HCT116 (cell line): ENCODE data around the gene QPCT. TPM values are rescaled to one million over a fixed set of nuclear protein-coding genes. Genes with fewer than 3 reads are reported as not detected.

Source experiments
- ATAC-seq: fragments of 200-7000 bp; cut with Tn5 transposase; 2 replicates; pipeline ENCODE4 v1.9.1; 2020; ENCODE audit warnings: mild to moderate bottlenecking, moderate library complexity
- BruUV-seq: library from RNA; stranded (reverse); fragments of 400-500 nt; replicated peaks from 2 replicates; lab custom pipeline; 2021; lab: Mats Ljungman, UMichigan
- CTCF ChIA-PET: fragments of 300-600 bp; sonication (Branson Sonifier 250); formaldehyde crosslinking; loops from one replicate; lab custom pipeline; 2021; ENCODE audit warnings: antibody characterized with exemption; lab: Charles Lee
- POLR2A ChIA-PET: fragments of 300-600, 350-600 bp; sonication (Branson Sonifier 250); formaldehyde crosslinking; loops from one replicate; lab custom pipeline; 2021; ENCODE audit warnings: antibody characterized with exemption; lab: Charles Lee
- RAD21 ChIA-PET, 2 experiments: fragments of 300-600 bp; sonication (Branson Sonifier 250); formaldehyde crosslinking; loops; one replicate each; lab custom pipeline; 2023; ENCODE audit warnings: low total read pairs in 2 of 2; ENCODE audit not compliant: uncharacterized antibody in 2 of 2, unreplicated experiment in 2 of 2, low non-redundant PET in 1 of 2; lab: Charles Lee
- DNase-seq: peaks from one replicate; pipeline ENCODE4 v3.0.0-alpha.2; 2010; ENCODE audit warnings: low read depth, low spot score
- H2AFZ ChIP-seq: fragments of 200-600 bp; shearing (Covaris generic), sonication (generic); 2 replicates; pipeline ENCODE4 v1.6.1; 2017; ENCODE audit warnings: low read depth, mixed run types, mixed read lengths, antibody characterized with exemption, low read length; ENCODE audit not compliant: poor library complexity, severe bottlenecking
- H3K27ac ChIP-seq: 2 replicates; pipeline ENCODE4 v1.5.1; 2012; ENCODE audit warnings: low read depth, low read length
- H3K27me3 ChIP-seq: fragments of 200-600 bp; sonication (generic); 2 replicates; pipeline ENCODE4 v1.6.1; 2016; ENCODE audit warnings: mixed run types, low read length, mixed read lengths; ENCODE audit not compliant: insufficient read depth
- H3K36me3 ChIP-seq, 2 experiments: fragments of 200-500 bp in 1 of 2; fragments of 200-600 bp in 1 of 2; sonication (Bioruptor generic) in 1 of 2; sonication (generic) in 1 of 2; 2 replicates each; pipeline versions ENCODE4 v1.5.1 to v1.6.1; 2014 to 2016; ENCODE audit warnings: low read length in 2 of 2, inconsistent platforms in 1 of 2, mixed read lengths in 1 of 2, mixed run types in 1 of 2; ENCODE audit not compliant: insufficient read depth in 2 of 2, control insufficient read depth in 1 of 2
- H3K4me1 ChIP-seq, 2 experiments: fragments of 200-600 bp in 1 of 2; sonication (generic) in 1 of 2; 2 replicates each; pipeline versions ENCODE4 v1.5.1 to v1.6.1; 2012 to 2017; ENCODE audit warnings: low read length in 2 of 2, inconsistent platforms in 1 of 2, mild to moderate bottlenecking in 1 of 2, mixed read lengths in 1 of 2, mixed run types in 1 of 2, moderate library complexity in 1 of 2; ENCODE audit not compliant: insufficient read depth in 2 of 2, control insufficient read depth in 1 of 2
- H3K4me2 ChIP-seq: fragments of 200-600 bp; sonication (generic); 2 replicates; pipeline ENCODE4 v1.6.1; 2017; ENCODE audit warnings: mixed run types, low read length, mixed read lengths
- H3K4me3 ChIP-seq, 2 experiments: fragments of 200-600 bp in 1 of 2; sonication (generic) in 1 of 2; replicated peaks in 1 of 2; 2 replicates each; pipeline ENCODE4 v1.5.1; 2011 to 2016; ENCODE audit warnings: low read length in 2 of 2, control low read depth in 1 of 2, low read depth in 1 of 2, mild to moderate bottlenecking in 1 of 2, mixed read lengths in 1 of 2, mixed run types in 1 of 2
- H3K79me2 ChIP-seq: fragments of 200-600 bp; sonication (generic); 2 replicates; pipeline ENCODE4 v1.6.1; 2017; ENCODE audit warnings: mild to moderate bottlenecking, mixed run types, low read length, moderate library complexity, mixed read lengths; ENCODE audit not compliant: insufficient read depth
- H3K9ac ChIP-seq: fragments of 200-600 bp; sonication (generic); 2 replicates; pipeline ENCODE4 v1.6.1; 2016; ENCODE audit warnings: low read length, mixed read lengths
- H3K9me2 ChIP-seq: fragments of 200-600 bp; sonication (generic), shearing (Covaris generic); 2 replicates; pipeline ENCODE4 v1.6.1; 2017; ENCODE audit warnings: mixed run types, mild to moderate bottlenecking, moderate library complexity; ENCODE audit not compliant: insufficient read depth
- H3K9me3 ChIP-seq, 2 experiments: fragments of 200-500 bp in 1 of 2; fragments of 200-600 bp in 1 of 2; sonication (Bioruptor generic) in 1 of 2; sonication (generic) in 1 of 2; 2 replicates each; pipeline ENCODE4 v1.6.1; 2014 to 2017; ENCODE audit warnings: low read length in 2 of 2, mixed read lengths in 2 of 2, inconsistent platforms in 1 of 2, low read depth in 1 of 2, mild to moderate bottlenecking in 1 of 2, mixed run types in 1 of 2, moderate library complexity in 1 of 2; ENCODE audit not compliant: control insufficient read depth in 1 of 2, insufficient read depth in 1 of 2
- H4K20me1 ChIP-seq: fragments of 200-600 bp; sonication (generic), shearing (Covaris generic); 2 replicates; pipeline ENCODE4 v1.6.1; 2017; ENCODE audit warnings: mixed run types, mild to moderate bottlenecking, moderate library complexity; ENCODE audit not compliant: insufficient read depth
- CBX3 ChIP-seq: IDR thresholded peaks from 2 replicates; pipeline ENCODE4 v1.6.1; 2012; ENCODE audit warnings: low read depth
- CEBPB ChIP-seq: IDR thresholded peaks from 2 replicates; pipeline ENCODE4 v1.6.1; 2012; ENCODE audit warnings: low read depth
- CTCF ChIP-seq, 3 experiments: fragments of 200-600 bp in 1 of 3; sonication (generic) in 1 of 3; IDR thresholded peaks in 2 of 3; conservative IDR thresholded peaks in 1 of 3; 2 replicates each; pipeline ENCODE4 v1.5.1; 2012 to 2017; ENCODE audit warnings: low read depth in 2 of 3, low read length in 2 of 3, antibody characterized with exemption in 1 of 3, borderline replicate concordance in 1 of 3, control low read depth in 1 of 3, mild to moderate bottlenecking in 1 of 3, mixed read lengths in 1 of 3, mixed run types in 1 of 3, moderate library complexity in 1 of 3; ENCODE audit not compliant: insufficient read depth in 1 of 3
- EGR1 ChIP-seq: IDR thresholded peaks from 2 replicates; pipeline ENCODE4 v1.6.1; 2012; ENCODE audit warnings: low read depth
- EZH2 ChIP-seq: fragments of 200-600 bp; sonication (generic); IDR thresholded peaks from 2 replicates; pipeline ENCODE4 v1.6.1; 2017; ENCODE audit warnings: antibody characterized with exemption, mixed run types
- EZH2phosphoT487 ChIP-seq: fragments of 200-600 bp; IDR thresholded peaks from 2 replicates; pipeline ENCODE4 v1.6.1; 2018; ENCODE audit warnings: antibody characterized with exemption, borderline replicate concordance
- FOSL1 ChIP-seq: IDR thresholded peaks from 2 replicates; pipeline ENCODE4 v1.6.1; 2012; ENCODE audit warnings: low read depth
- JUND ChIP-seq: IDR thresholded peaks from 2 replicates; pipeline ENCODE4 v1.6.1; 2012
- POLR2A ChIP-seq: IDR thresholded peaks from 2 replicates; pipeline ENCODE4 v1.7.0; 2011; ENCODE audit warnings: borderline replicate concordance; ENCODE audit not compliant: insufficient read depth, insufficient read length; ENCODE audit errors: extremely low read depth
- POLR2AphosphoS5 ChIP-seq: IDR thresholded peaks from 2 replicates; pipeline ENCODE4 v1.6.1; 2011; ENCODE audit warnings: mild to moderate bottlenecking, low read depth, low read length, moderate library complexity
- RAD21 ChIP-seq: IDR thresholded peaks from 2 replicates; pipeline ENCODE4 v1.6.1; 2012; ENCODE audit warnings: low read depth, mild to moderate bottlenecking
- REST ChIP-seq: IDR thresholded peaks from 2 replicates; pipeline ENCODE4 v1.6.1; 2012; ENCODE audit warnings: low read depth
- SIN3A ChIP-seq: IDR thresholded peaks from 2 replicates; pipeline ENCODE4 v1.6.1; 2012; ENCODE audit warnings: low read depth
- SRF ChIP-seq: IDR thresholded peaks from 2 replicates; pipeline ENCODE4 v1.6.1; 2012; ENCODE audit warnings: low read depth
- YY1 ChIP-seq: IDR thresholded peaks from 2 replicates; pipeline ENCODE4 v1.6.1; 2011; ENCODE audit warnings: low read length, low read depth, moderate library complexity, mild to moderate bottlenecking; ENCODE audit not compliant: insufficient replicate concordance; ENCODE audit errors: extremely low read depth
- ZFX ChIP-seq: fragments of 450-650 bp; IDR thresholded peaks from 2 replicates; pipeline ENCODE4 v1.6.1; 2017
- ZNF274 ChIP-seq: fragments of 200-500 bp; sonication (Bioruptor generic); IDR thresholded peaks from 2 replicates; pipeline ENCODE4 v1.6.1; 2014; ENCODE audit warnings: mild to moderate bottlenecking, low read depth, low read length, inconsistent platforms
- intact Hi-C: fragments of 100-400 bp; cut with micrococcal nuclease; formaldehyde crosslinking; loops from 2 replicates; pipeline ENCODE4 v1.10.0; 2022
- total RNA-seq: library from RNA; stranded (reverse); gene quantifications from one replicate; pipeline ENCODE4 v1.2.1, GENCODE V29; 2021; ENCODE audit not compliant: unreplicated experiment
- TF ChIP-seq, protein P1 (sequence below): IDR thresholded peaks from 2 replicates; pipeline ENCODE4 v1.6.1; 2012

Gene QPCT
- total RNA-seq, 1 experiment from 2014 or later, result not detected

- H3K36me3 ChIP-seq, result no peaks in the 10 kb centered on the region
- CTCF ChIA-PET, result no interaction called here
- H3K79me2 ChIP-seq, result no peaks in the 10 kb centered on the region
- DNase-seq (no peak), ATAC-seq (no peak)
- no peaks in the 10 kb centered on the region for H3K9me2 ChIP-seq
- H3K4me3 ChIP-seq, result no peak overlapping the region
- no peak overlapping the region for H3K4me2 ChIP-seq
- H4K20me1 ChIP-seq, result no peaks in the 10 kb centered on the region
- intact Hi-C loops, result no loop called here
- POLR2A ChIA-PET, result no interaction called here
- no peaks in the 10 kb centered on the region for H3K9me3 ChIP-seq
- H3K27me3 ChIP-seq, result peaks cover 10% of the 10 kb centered on the region; the same call in 1 of the 2 replicates
- H3K27ac ChIP-seq, result no peak overlapping the region
- TF ChIP-seq FOSL1, result no peak
- RAD21 ChIA-PET, result no interaction called here
- BruUV-seq, result no TSS peak
- H3K9ac ChIP-seq, result no peak overlapping the region
- H3K4me1 ChIP-seq, result no peaks in the 10 kb centered on the region
- H2AFZ ChIP-seq, result no peak overlapping the region
Measured at GRCh38 chr2:37357530-37357929, 13.1 kb downstream of the QPCT start.

DNA sequence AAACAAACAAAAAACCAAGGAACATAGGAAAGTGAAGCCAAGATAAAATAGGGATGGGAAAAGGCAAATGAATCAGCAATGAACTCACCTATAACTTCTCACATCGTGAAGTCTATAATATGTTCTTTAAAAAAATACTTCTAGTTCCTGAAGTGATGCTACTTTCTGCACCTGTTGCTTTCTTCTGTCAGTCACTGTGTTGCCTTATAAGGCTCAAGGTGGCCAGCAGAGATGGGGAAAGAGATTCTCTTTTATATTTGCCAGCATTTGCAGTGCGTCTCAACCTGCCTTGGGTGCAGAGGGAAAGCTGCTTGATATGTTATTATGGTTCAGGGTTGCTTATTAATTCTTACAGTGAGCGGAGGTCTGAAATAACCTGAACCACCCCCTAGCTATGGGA lies 14.0 kb downstream of the QPCT start:
- Histone ChIP-seq H3K4me3 (no peak overlapping the region), H3K9me3 (no peaks in the 10 kb centered on the region), H3K4me1 (no peaks in the 10 kb centered on the region), H3K27ac (no peak overlapping the region), H3K9me2 (no peaks in the 10 kb centered on the region), H3K27me3 (peaks cover 10% of the 10 kb centered on the region; the same call in 1 of the 2 replicates), H3K9ac (no peak overlapping the region), H3K4me2 (no peak overlapping the region), H3K36me3 (no peaks in the 10 kb centered on the region), H4K20me1 (no peaks in the 10 kb centered on the region), H3K79me2 (no peaks in the 10 kb centered on the region), H2AFZ (no peak overlapping the region)
- ChIA-PET RAD21 (interaction anchor here in 1 of 2 experiments (0.7 kb wide), 1 partner anchor 38 kb away, joined by 6 read pairs; no protein-coding TSS in a partner anchor), POLR2A (no interaction called here), CTCF (no interaction called here)
- intact Hi-C loops, result no loop called here
- ATAC-seq, result no peak
- no peak for DNase-seq
- no TSS peak for BruUV-seq
- TF ChIP-seq SIN3A, result no peak
- no peak for TF ChIP-seq CBX3
- no peak for TF ChIP-seq FOSL1
- TF ChIP-seq REST, result no peak
- TF ChIP-seq POLR2AphosphoS5, result no peak
- no peak for TF ChIP-seq EZH2
- TF ChIP-seq JUND, result no peak
- TF ChIP-seq CEBPB, result no peak
- no peak for TF ChIP-seq ZFX
- no peak for TF ChIP-seq ZNF274
- no peak for TF ChIP-seq SRF
- TF ChIP-seq RAD21, result no peak
- TF ChIP-seq, protein P1, sequence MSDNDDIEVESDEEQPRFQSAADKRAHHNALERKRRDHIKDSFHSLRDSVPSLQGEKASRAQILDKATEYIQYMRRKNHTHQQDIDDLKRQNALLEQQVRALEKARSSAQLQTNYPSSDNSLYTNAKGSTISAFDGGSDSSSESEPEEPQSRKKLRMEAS, result no peak
- no peak for TF ChIP-seq EZH2phosphoT487
- no peak for TF ChIP-seq YY1
- TF ChIP-seq CTCF (IDR thresholded peaks at IDR 0.05 in 2 of 3, conservative IDR thresholded peaks at IDR 0.05 in 1 of 3; ENCODE audit: borderline replicate concordance in 1 of 3, insufficient read depth in 1 of 3, low read depth in 2 of 3, low read length in 2 of 3), result no peak
- no peak for TF ChIP-seq POLR2A
- no peak for TF ChIP-seq EGR1
